A549 (cell line): ENCODE measurements around the gene MOSMO. TPM values are rescaled to one million over a fixed set of nuclear protein-coding genes. Genes with fewer than 3 reads are reported as not detected.

Experiments used
- ATAC-seq, 2 experiments: fragments of 200-7000 bp in 1 of 2; fragments of >200 bp in 1 of 2; cut with Nextera tagmentation in 1 of 2; cut with Tn5 transposase in 1 of 2; 3 replicates each; pipeline versions ENCODE4 v1.8.0 to v1.9.1; 2018 to 2020; ENCODE audit warnings: mild to moderate bottlenecking in 1 of 2, moderate library complexity in 1 of 2
- CTCF ChIA-PET: fragments of 300-600 bp; sonication (Branson Sonifier 250); formaldehyde crosslinking; extraction: SDS; loops from one replicate; lab custom pipeline; 2021; ENCODE audit warnings: antibody characterized with exemption, inconsistent platforms; lab: Yijun Ruan, JAX
- POLR2A ChIA-PET: fragments of 350-600 bp; formaldehyde crosslinking; extraction: SDS; loops from one replicate; lab custom pipeline; 2021; ENCODE audit warnings: antibody characterized with exemption, inconsistent platforms; lab: Yijun Ruan, JAX
- DNase-seq, 2 experiments: peaks; one replicate each; pipeline versions ENCODE4 v3.0.0 to v3.0.0-alpha.2; 2011 to 2016; ENCODE audit warnings: low read depth in 1 of 2, low spot score in 1 of 2
- FAIRE-seq: peaks from 2 replicates; lab custom pipeline; 2011; peaks lifted over from hg19 to GRCh38; lab: Jason Lieb, UNC
- H3K27ac ChIP-seq, 2 experiments: fragments of >200 bp; sonication (Bioruptor Twin); formaldehyde crosslinking; 3 replicates each; pipeline ENCODE4 v1.5.1; 2016 to 2017
- H3K4me1 ChIP-seq: fragments of >200 bp; sonication (Bioruptor Twin); formaldehyde crosslinking; 3 replicates; pipeline ENCODE4 v1.6.1; 2016
- H3K4me2 ChIP-seq: fragments of >200 bp; sonication (Bioruptor Twin); formaldehyde crosslinking; 3 replicates; pipeline ENCODE4 v1.6.1; 2016
- H3K4me3 ChIP-seq: fragments of >200 bp; sonication (Bioruptor Twin); formaldehyde crosslinking; 3 replicates; pipeline ENCODE4 v1.5.1; 2016
- H3K9me3 ChIP-seq: fragments of >200 bp; sonication (Bioruptor Twin); formaldehyde crosslinking; 3 replicates; pipeline ENCODE4 v1.6.1; 2016
- ATOH8 ChIP-seq: fragments of 250-450 bp; sonication (Bioruptor Pico); IDR thresholded peaks from 2 replicates; pipeline ENCODE4 v1.5.0; 2020; ENCODE audit warnings: low read depth, mild to moderate bottlenecking, moderate library complexity
- CBX2 ChIP-seq: fragments of 200-600 bp; sonication (generic); IDR thresholded peaks from 2 replicates; pipeline ENCODE4 v1.6.1; 2016; ENCODE audit warnings: low read depth, mild to moderate bottlenecking, borderline replicate concordance
- CHD2 ChIP-seq: fragments of 150-350 bp; IDR thresholded peaks from 2 replicates; pipeline ENCODE4 v1.6.1; 2014; ENCODE audit warnings: low read length; ENCODE audit not compliant: partially characterized antibody
- CHD4 ChIP-seq: fragments of 200-600 bp; sonication (generic); IDR thresholded peaks from 2 replicates; pipeline ENCODE4 v1.6.1; 2016; ENCODE audit warnings: antibody characterized with exemption, mild to moderate bottlenecking, borderline replicate concordance
- EHF ChIP-seq: fragments of 250-450 bp; sonication (Bioruptor Pico); IDR thresholded peaks from 2 replicates; pipeline ENCODE4 v1.5.0; 2020; ENCODE audit warnings: mild to moderate bottlenecking
- EHMT2 ChIP-seq: fragments of 200-600 bp; sonication (generic); IDR thresholded peaks from 2 replicates; pipeline ENCODE4 v1.6.1; 2016; ENCODE audit warnings: antibody characterized with exemption, low read depth, mild to moderate bottlenecking, moderate library complexity
- ELK1 ChIP-seq: fragments of 150-350 bp; IDR thresholded peaks from 2 replicates; pipeline ENCODE4 v1.6.1; 2014; ENCODE audit warnings: low read depth, mild to moderate bottlenecking, low read length
- FOSB ChIP-seq: fragments of 250-450 bp; sonication (Bioruptor Pico); IDR thresholded peaks from 2 replicates; pipeline ENCODE4 v1.5.0; 2020; ENCODE audit warnings: mild to moderate bottlenecking, moderate library complexity
- FOXS1 ChIP-seq: fragments of 250-450 bp; sonication (Bioruptor Pico); IDR thresholded peaks from 2 replicates; pipeline ENCODE4 v1.5.0; 2020; ENCODE audit warnings: mild to moderate bottlenecking, moderate library complexity
- HMGXB4 ChIP-seq: fragments of 250-450 bp; sonication (Bioruptor Pico); IDR thresholded peaks from 2 replicates; pipeline ENCODE4 v1.5.0; 2021; ENCODE audit warnings: mild to moderate bottlenecking, moderate library complexity, borderline replicate concordance
- HOXB13 ChIP-seq: fragments of 250-450 bp; sonication (Bioruptor Pico); IDR thresholded peaks from 2 replicates; pipeline ENCODE4 v1.5.0; 2020; ENCODE audit warnings: low read depth, mild to moderate bottlenecking, moderate library complexity
- JUN ChIP-seq, 2 experiments: fragments of >200 bp; sonication (Bioruptor Twin); formaldehyde crosslinking; IDR thresholded peaks; 2 replicates in 1 of 2; 3 replicates in 1 of 2; pipeline ENCODE4 v1.6.1; 2016 to 2017
- JUNB ChIP-seq: fragments of >200 bp; sonication (Bioruptor Twin); formaldehyde crosslinking; IDR thresholded peaks from 2 replicates; pipeline ENCODE4 v1.6.1; 2016
- MAFK ChIP-seq: fragments of 450-650 bp; IDR thresholded peaks from 2 replicates; pipeline ENCODE4 v1.6.1; 2014; ENCODE audit not compliant: partially characterized antibody
- MAZ ChIP-seq: fragments of 150-350 bp; IDR thresholded peaks from 2 replicates; pipeline ENCODE4 v1.6.1; 2014; ENCODE audit warnings: antibody characterized with exemption, low read depth, low read length, borderline replicate concordance
- MYC ChIP-seq: IDR thresholded peaks from 2 replicates; pipeline ENCODE4 v1.6.1; 2012; ENCODE audit warnings: mild to moderate bottlenecking, inconsistent platforms, low read length, improper control_type of control experiment, borderline replicate concordance
- NFE2L2 ChIP-seq: fragments of 150-350 bp; conservative IDR thresholded peaks from 2 replicates; pipeline ENCODE4 v1.6.1; 2014; ENCODE audit warnings: low read length
- NPAS2 ChIP-seq: fragments of 250-450 bp; sonication (Bioruptor Pico); IDR thresholded peaks from 2 replicates; pipeline ENCODE4 v1.8.0; 2022; ENCODE audit warnings: mild to moderate bottlenecking, moderate library complexity, borderline replicate concordance
- NR3C1 ChIP-seq: fragments of >200 bp; sonication (Bioruptor Twin); formaldehyde crosslinking; IDR thresholded peaks from 3 replicates; pipeline ENCODE4 v1.6.1; 2017
- PHF8 ChIP-seq: fragments of 200-600 bp; sonication (generic); IDR thresholded peaks from 2 replicates; pipeline ENCODE4 v1.6.1; 2016; ENCODE audit warnings: low read depth, mild to moderate bottlenecking, antibody characterized with exemption, moderate library complexity, borderline replicate concordance
- POLR2A ChIP-seq: IDR thresholded peaks from 2 replicates; pipeline ENCODE4 v1.6.1; 2012; ENCODE audit warnings: mild to moderate bottlenecking, low read length
- POLR2AphosphoS2 ChIP-seq: conservative IDR thresholded peaks from 2 replicates; pipeline ENCODE4 v1.6.1; 2012; ENCODE audit warnings: low read length, improper control_type of control experiment, inconsistent platforms
- RAD21 ChIP-seq, 2 experiments: fragments of >200 bp in 1 of 2; sonication (Bioruptor Twin) in 1 of 2; formaldehyde crosslinking in 1 of 2; IDR thresholded peaks in 1 of 2; conservative IDR thresholded peaks in 1 of 2; 2 replicates in 1 of 2; 3 replicates in 1 of 2; pipeline ENCODE4 v1.6.1; 2012 to 2018; ENCODE audit warnings: inconsistent platforms in 1 of 2
- RFX5 ChIP-seq: fragments of 450-650 bp; IDR thresholded peaks from 2 replicates; pipeline ENCODE4 v1.7.1; 2014; ENCODE audit warnings: antibody characterized with exemption, mild to moderate bottlenecking, moderate library complexity
- RNF2 ChIP-seq: fragments of 200-600 bp; sonication (generic); IDR thresholded peaks from 2 replicates; pipeline ENCODE4 v1.6.1; 2016; ENCODE audit warnings: low read depth, mild to moderate bottlenecking, antibody characterized with exemption, moderate library complexity, borderline replicate concordance
- SMC3 ChIP-seq: fragments of >200 bp; sonication (Bioruptor Twin); formaldehyde crosslinking; IDR thresholded peaks from 3 replicates; pipeline ENCODE4 v1.6.1; 2018; ENCODE audit warnings: inconsistent platforms
- USF2 ChIP-seq: fragments of 450-650 bp; IDR thresholded peaks from 2 replicates; pipeline ENCODE4 v1.6.1; 2014; ENCODE audit warnings: antibody characterized with exemption
- ZFP36 ChIP-seq: fragments of 450-650 bp; IDR thresholded peaks from 2 replicates; pipeline ENCODE4 v1.6.1; 2014; ENCODE audit warnings: borderline replicate concordance; ENCODE audit not compliant: partially characterized antibody
- ZSCAN20 ChIP-seq: fragments of 250-450 bp; sonication (Bioruptor Pico); IDR thresholded peaks from 2 replicates; pipeline ENCODE4 v1.8.0; 2022; ENCODE audit warnings: mild to moderate bottlenecking, moderate library complexity
- WGBS: methylation state at CpG from one replicate; pipeline ENCODE4 v1.1.6; 2017; ENCODE audit errors: missing lambda C conversion rate; 5-methylcytosine and 5-hydroxymethylcytosine counted together
- polyA plus RNA-seq, 4 experiments: library from polyadenylated mRNA; depleted of rRNA in 3 of 4; stranded (reverse); fragments of >200 nt; fragmentation: RNase III in 1 of 4; extraction: RNeasy Plus Mini Kit Qiagen cat#74134 plus additional on column Dnase treatment in 1 of 4; gene quantifications; 2 replicates in 3 of 4; 3 replicates in 1 of 4; pipeline ENCODE4 v1.2.3, GENCODE V29; 2011 to 2017

MOSMO gene
- polyA plus RNA-seq, 2 of the 4 experiments (the other 2 are of a cell fraction) = 9.7 to 14.4 TPM

GRCh38 chr16:22030087-22030812, 22.3 kb downstream of the MOSMO start:
- ChIA-PET POLR2A (no interaction called here), CTCF (interaction anchor here (1.4 kb wide), 1 partner anchor 47 kb away, joined by 5 read pairs; no protein-coding TSS in a partner anchor)
- Histone ChIP-seq H3K4me2 (no peak overlapping the region), H3K9me3 (peaks cover 5% of the 10 kb centered on the region; the same call in 1 of the 3 replicates), H3K4me3 (no peak overlapping the region), H3K4me1 (peaks cover 47% of the 10 kb centered on the region), H3K27ac (peak overlapping the region in 1 of 2 experiments; percentile 7; a peak in 1 of 6 replicates)
- DNase-seq (no peak), FAIRE-seq (no peak), ATAC-seq (no peak)
- TF ChIP-seq RFX5 = no peak
- TF ChIP-seq NFE2L2 = no peak
- TF ChIP-seq MAZ = no peak
- no peak for TF ChIP-seq PHF8
- no peak for TF ChIP-seq HMGXB4 (CRISPR knock-in tag)
- TF ChIP-seq FOXS1 (CRISPR knock-in tag) = no peak
- TF ChIP-seq CBX2 = no peak
- no peak for TF ChIP-seq RNF2
- no peak for TF ChIP-seq SMC3
- TF ChIP-seq POLR2A = no peak
- no peak for TF ChIP-seq JUNB
- TF ChIP-seq ELK1 = no peak
- no peak for TF ChIP-seq CHD2
- TF ChIP-seq EHF (CRISPR knock-in tag) = no peak
- WGBS = 88% methylated on average over 6 of the region's 6 CpGs

- ChIA-PET CTCF (interaction anchor here (1.4 kb wide), 1 partner anchor 46 kb away, joined by 5 read pairs; no protein-coding TSS in a partner anchor), POLR2A (no interaction called here)
- Histone ChIP-seq H3K27ac (peak overlapping the region; percentile 8 to 57; a peak in 4 of 6 replicates), H3K4me1 (peaks cover 34% of the 10 kb centered on the region), H3K4me3 (no peak overlapping the region), H3K4me2 (no peak overlapping the region), H3K9me3 (peaks cover 5% of the 10 kb centered on the region; the same call in 1 of the 3 replicates)
- ATAC-seq = no peak
- TF ChIP-seq NFE2L2 (peak; percentile 93), MAFK (peak; percentile 97), RAD21 (conservative IDR thresholded peaks at IDR 0.05 in 1 of 2, IDR thresholded peaks at IDR 0.05 in 1 of 2) (no peak)
- 86% methylated on average over 2 of the region's 2 CpGs for WGBS
- DNase-seq = no peak
- no peak for FAIRE-seq
Observed at GRCh38 chr16:22031483-22032083, 23.7 kb downstream of the MOSMO start.

- FAIRE-seq (no peak), DNase-seq (no peak), ATAC-seq (no peak)
- TF ChIP-seq USF2 = no peak
- TF ChIP-seq CBX2 = no peak
- no peak for TF ChIP-seq NR3C1
- no peak for TF ChIP-seq MYC
- TF ChIP-seq EHMT2 = no peak
- no peak for TF ChIP-seq ATOH8
- no peak for TF ChIP-seq ZFP36
- TF ChIP-seq NPAS2 = no peak
- TF ChIP-seq CHD2 = no peak
- TF ChIP-seq CHD4 = no peak
- no peak for TF ChIP-seq HOXB13
- TF ChIP-seq ZSCAN20 (CRISPR knock-in tag) = no peak
- TF ChIP-seq POLR2AphosphoS2 = no peak
- TF ChIP-seq FOSB (CRISPR knock-in tag) = no peak
- TF ChIP-seq NFE2L2 = no peak
- TF ChIP-seq JUN (IDR thresholded peaks at IDR 0.05) = no peak
- ChIA-PET CTCF (interaction anchor here (0.6 kb wide), 2 partner anchors 30 to 495 kb away, joined by 3 read pairs; no protein-coding TSS in a partner anchor), POLR2A (no interaction called here)
- Histone ChIP-seq H3K4me2 (no peak overlapping the region), H3K9me3 (peaks cover 5% of the 10 kb centered on the region; the same call in 1 of the 3 replicates), H3K4me1 (peaks cover 13% of the 10 kb centered on the region; the same call in 1 of the 3 replicates), H3K27ac (no peak overlapping the region), H3K4me3 (no peak overlapping the region)
- 87% methylated on average over 3 of the region's 3 CpGs for WGBS
Observed at GRCh38 chr16:22034503-22034902, 26.6 kb downstream of the MOSMO start.
